Cardiac fibroblast (primary cell): ENCODE data around the gene CHCHD3.

ENCODE experiments used
- DNase-seq, 2 donors: peaks; one replicate each; pipeline versions ENCODE4 v3.0.0 to v3.0.0-alpha.2; 2010; ENCODE audit warnings: low read depth in 2 of 2
- H3K4me3 ChIP-seq, 2 donors: replicated peaks in 1 of 2; 1 replicate in 1 of 2; 2 replicates in 1 of 2; pipeline ENCODE4 v1.5.1; 2011; ENCODE audit warnings: low read depth in 2 of 2, low read length in 2 of 2, mild to moderate bottlenecking in 2 of 2, moderate library complexity in 1 of 2
- TF ChIP-seq, protein P1 (sequence below): IDR thresholded peaks from one replicate; pipeline ENCODE4 v1.5.1; 2011; ENCODE audit warnings: low read depth, mild to moderate bottlenecking, low read length, inconsistent platforms

Gene CHCHD3

DNA sequence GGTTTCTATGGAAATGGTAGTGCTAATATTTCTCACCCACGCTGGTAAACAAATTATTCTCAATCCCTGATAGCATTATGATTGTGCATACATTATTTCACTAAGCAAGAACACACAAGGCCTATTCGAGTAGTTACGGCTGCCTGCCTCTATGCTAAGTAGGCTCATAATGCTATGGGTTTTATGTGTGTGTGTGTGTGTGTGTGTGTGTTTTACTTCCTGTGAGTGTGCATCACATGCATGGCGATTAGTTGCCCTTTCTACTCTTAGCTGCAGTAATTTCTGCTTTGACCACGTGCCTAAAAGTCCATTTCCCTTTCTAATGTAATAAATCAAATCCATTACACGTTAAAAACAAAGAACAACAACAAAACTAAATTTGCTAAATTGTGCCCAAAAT, 117.0 kb downstream of the CHCHD3 start:
- DNase-seq = no peak
- no peak overlapping the region for H3K4me3 ChIP-seq
- TF ChIP-seq, protein P1, sequence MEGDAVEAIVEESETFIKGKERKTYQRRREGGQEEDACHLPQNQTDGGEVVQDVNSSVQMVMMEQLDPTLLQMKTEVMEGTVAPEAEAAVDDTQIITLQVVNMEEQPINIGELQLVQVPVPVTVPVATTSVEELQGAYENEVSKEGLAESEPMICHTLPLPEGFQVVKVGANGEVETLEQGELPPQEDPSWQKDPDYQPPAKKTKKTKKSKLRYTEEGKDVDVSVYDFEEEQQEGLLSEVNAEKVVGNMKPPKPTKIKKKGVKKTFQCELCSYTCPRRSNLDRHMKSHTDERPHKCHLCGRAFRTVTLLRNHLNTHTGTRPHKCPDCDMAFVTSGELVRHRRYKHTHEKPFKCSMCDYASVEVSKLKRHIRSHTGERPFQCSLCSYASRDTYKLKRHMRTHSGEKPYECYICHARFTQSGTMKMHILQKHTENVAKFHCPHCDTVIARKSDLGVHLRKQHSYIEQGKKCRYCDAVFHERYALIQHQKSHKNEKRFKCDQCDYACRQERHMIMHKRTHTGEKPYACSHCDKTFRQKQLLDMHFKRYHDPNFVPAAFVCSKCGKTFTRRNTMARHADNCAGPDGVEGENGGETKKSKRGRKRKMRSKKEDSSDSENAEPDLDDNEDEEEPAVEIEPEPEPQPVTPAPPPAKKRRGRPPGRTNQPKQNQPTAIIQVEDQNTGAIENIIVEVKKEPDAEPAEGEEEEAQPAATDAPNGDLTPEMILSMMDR = no peak

DNA sequence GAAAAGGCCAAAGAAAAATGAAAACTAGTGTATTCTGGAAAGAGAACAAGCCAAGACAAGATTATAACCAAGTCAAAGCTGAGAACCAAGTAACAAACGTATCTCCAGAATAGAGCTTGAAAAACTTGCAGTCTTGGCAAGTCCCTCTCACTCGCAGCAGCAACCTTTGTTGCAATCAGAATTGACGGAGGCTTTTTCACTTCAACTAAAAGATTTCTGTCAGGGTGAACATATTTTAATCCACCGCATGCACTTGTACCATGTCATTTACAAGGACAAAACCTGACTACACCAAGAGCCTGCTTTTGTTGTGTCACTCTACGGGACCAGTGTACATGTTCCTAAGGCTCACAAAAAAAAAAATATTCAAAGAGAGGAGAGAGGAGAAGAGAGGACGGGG, 122.0 kb downstream of the CHCHD3 start:
- no peak overlapping the region for H3K4me3 ChIP-seq
- no peak for DNase-seq
- TF ChIP-seq, protein P1 = no peak

DNA sequence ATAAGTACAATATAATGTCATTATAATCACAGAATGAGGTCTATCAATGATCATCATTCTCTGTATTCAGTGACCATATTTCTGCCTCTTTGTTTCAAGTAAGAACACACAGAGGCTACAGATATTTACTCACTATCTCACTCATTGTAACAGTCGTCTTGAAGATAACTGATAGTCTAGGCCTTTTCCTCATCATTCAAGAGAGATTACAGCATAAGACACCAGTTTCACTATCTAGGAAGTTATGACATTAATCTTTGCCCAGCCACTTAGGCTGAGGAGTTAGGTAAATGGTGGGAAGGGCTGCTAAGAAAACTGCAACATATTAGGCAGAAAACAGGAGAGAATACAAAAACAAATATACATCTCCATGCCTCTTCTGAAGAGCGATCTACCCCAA, 125.3 kb downstream of the CHCHD3 start:
- H3K4me3 ChIP-seq = no peak overlapping the region
- TF ChIP-seq, protein P1 = no peak
- DNase-seq = no peak

DNA sequence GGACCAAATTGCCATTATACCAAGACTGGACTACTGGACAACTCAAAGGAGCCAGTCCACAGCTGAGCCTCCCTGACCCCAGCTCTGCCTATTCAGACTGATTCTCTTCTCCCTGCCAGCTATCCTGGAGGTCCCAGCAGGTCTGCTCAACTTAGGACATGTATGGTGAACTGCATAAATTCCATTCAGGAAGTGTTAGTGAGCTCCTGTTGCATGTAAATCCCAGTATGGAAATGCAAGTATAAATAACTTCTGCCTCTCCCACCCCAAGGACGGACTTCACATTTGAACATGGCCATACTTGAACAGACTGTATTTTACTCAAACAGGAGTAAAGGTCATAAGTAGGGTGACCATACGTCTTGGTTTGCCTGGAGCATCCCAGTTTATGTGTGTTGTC, 128.4 kb downstream of the CHCHD3 start:
- TF ChIP-seq, protein P1 = no peak
- no peak for DNase-seq
- H3K4me3 ChIP-seq = no peak overlapping the region

DNA sequence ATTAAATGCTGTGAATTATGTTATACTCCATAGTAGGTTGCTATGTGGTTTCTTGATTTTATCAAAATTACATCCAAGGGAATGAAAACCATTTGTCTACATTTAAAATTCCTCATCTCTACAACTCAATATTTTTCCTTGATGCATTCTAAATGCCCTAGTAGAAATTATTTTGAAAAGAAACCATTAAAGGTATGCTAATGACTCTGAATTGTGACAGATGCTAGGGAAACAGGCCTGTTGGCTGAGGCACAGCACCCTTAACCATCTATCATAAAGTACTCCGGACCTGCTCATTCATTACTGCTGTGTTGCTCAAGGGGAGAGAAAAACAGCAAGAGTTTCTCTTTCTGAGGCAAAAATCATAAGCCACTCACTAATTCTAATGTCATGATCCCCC, 131.2 kb downstream of the CHCHD3 start:
- TF ChIP-seq, protein P1 = no peak
- no peak for DNase-seq
- no peak overlapping the region for H3K4me3 ChIP-seq

DNA sequence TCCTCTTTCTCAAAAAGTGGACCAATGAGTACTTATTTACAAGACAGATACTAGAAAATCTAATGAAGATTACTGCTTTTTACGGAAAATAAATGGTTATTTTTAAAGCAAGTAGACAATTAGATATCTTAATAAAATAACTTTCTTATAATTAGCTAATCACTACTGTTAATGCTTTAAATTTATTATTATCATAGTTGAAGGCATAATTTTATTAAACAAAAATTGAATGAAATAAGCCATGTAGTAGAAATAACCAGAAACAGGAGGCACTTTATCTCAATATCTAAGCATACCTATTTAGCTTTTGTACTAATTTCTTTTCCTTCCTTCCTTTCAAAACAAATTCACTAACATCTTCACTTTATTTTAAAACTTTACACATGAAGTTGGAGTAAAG, 134.9 kb downstream of the CHCHD3 start:
- TF ChIP-seq, protein P1 = no peak
- no peak for DNase-seq

DNA sequence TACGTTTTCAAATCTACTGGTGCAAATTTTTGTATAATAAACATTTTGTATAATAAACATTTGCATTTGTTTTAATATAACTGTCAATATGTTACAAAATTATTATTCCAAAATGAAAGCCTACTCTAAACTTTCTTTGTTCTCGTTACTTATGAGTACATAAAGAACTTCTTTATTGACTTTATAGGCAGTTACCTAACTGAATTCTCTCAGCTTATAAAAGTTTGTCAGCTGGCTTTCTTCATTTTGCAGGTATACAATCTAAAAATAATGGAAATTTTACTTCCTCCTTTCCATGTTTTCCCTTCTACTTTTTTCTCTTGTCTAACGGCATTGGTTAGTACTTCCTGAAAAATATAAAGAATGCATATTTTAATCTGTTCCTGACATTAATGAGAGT, 137.1 kb downstream of the CHCHD3 start:
- TF ChIP-seq, protein P1 = no peak
- H3K4me3 ChIP-seq = no peak overlapping the region
- DNase-seq = no peak

More for the DNA sequence above, 134.9 kb downstream of the CHCHD3 start:
- no peak overlapping the region for H3K4me3 ChIP-seq
